NCI-H2107 (cell line): ENCODE measurements around the gene MAGEA2B.
"Not testable (repeated sequence)": the region's sequence is repeated elsewhere in the genome, so short reads cannot be mapped to it uniquely, and the experiment has no call there.

Experiments
- DNase-seq: peaks from one replicate; lab custom pipeline; 2025; lab: John Stamatoyannopoulos, UW

Gene MAGEA2B

GRCh38 chrX:152758918-152759317, 44.5 kb downstream of the MAGEA2B start, which contains the start of gene CSAG3:
TSS of gene CSAG3 (plus strand) at chrX:152759218.
- not testable (repeated sequence) for DNase-seq

GRCh38 chrX:152759544-152759943, 45.1 kb downstream of the MAGEA2B start:
- not testable (repeated sequence) for DNase-seq

- DNase-seq = not testable (repeated sequence)
Measured at GRCh38 chrX:152761582-152761981, 47.2 kb downstream of the MAGEA2B start.

- DNase-seq = not testable (repeated sequence)
Measured at GRCh38 chrX:152766562-152766961, 52.1 kb downstream of the MAGEA2B start.
